Measurements from ENCODE around the gene EDEM2. TPM values are rescaled to one million over a fixed set of nuclear protein-coding genes. Genes with fewer than 3 reads are reported as not detected.

Gene EDEM2
- total RNA-seq, 1 experiment from 2014 or later, result 28.5 TPM

DNA sequence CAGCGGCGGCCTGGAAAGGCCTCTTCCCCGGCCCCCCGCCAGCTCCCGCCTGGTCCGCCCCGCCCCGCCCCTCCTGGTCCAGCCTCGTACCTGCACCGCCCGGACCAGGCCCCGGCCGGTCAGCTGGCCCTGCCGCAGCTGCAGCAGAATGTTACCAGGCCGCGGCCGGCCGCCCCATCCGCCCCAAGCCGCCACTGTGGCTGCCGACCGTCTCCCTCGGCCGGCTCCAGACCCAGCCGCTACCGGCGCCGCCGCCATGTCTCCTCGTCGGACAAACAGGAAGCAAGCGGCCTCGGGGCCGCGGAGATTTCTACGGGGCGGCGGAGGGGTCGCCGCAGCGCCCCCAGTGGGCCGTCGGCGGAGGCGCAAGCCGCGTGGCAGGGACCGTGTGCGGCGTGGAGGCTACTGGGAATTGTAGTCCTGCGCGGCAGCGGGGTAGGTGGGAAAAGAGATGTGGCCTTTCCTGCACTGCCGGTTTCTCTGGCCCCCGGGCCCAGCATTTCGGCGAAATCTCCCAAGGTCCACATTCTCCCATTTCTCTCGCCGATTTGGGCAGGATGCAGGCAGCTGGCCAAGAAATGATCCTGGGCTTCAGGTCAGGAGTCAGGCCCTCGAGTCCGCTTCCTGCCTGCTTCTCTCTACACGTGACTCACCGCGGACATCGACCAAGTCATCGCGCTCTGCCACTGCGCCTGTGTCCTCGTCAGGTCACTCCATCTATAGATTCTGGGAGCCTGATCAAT, 54.4 kb downstream of the EDEM2 start, which contains the start of gene TRPC4AP:
TSS of gene TRPC4AP (minus strand) at position 284 of the 743 bp plus-strand sequence. CDS start at position 258, 26 bp downstream.
- H2AFZ ChIP-seq (ENCODE audit: low read length), result peak within 1 kb of the TSS; percentile 97
- no peaks in the 10 kb centered on the region for H3K36me3 ChIP-seq (ENCODE audit: low read depth, low read length)
- peaks cover 49% of the 10 kb centered on the region for H3K79me2 ChIP-seq (ENCODE audit: low read length)
- H3K9ac ChIP-seq (ENCODE audit: low read length), result peak within 1 kb of the TSS; percentile 92
- peak within 1 kb of the TSS; percentile 97 for H3K4me3 ChIP-seq (ENCODE audit: low read length)
- peak within 1 kb of the TSS; percentile 65 for H3K27ac ChIP-seq (ENCODE audit: low read length)
- H3K4me2 ChIP-seq (ENCODE audit: low read length), result peak within 1 kb of the TSS; percentile 98
- peak; percentile 94 for DNase-seq
- H3K9me2 ChIP-seq (replicated peaks; ENCODE audit: low read length), result no peaks in the 10 kb centered on the region
- ChIA-PET POLR2A (ENCODE audit: unreplicated experiment) (interaction anchor here (0.6 to 0.7 kb wide), 2 partner anchors 626 to 1603 kb away, joined by 3 to 30 read pairs; no protein-coding TSS in a partner anchor), CTCF (interaction anchor here (0.7 kb wide), 2 partner anchors 54 to 287 kb away, joined by 3 to 4 read pairs; no protein-coding TSS in a partner anchor)
- no peaks in the 10 kb centered on the region for H3K27me3 ChIP-seq (ENCODE audit: low read length)
- peaks cover 7% of the 10 kb centered on the region for H3F3A ChIP-seq (ENCODE audit: low read length, unreplicated experiment)
- ATAC-seq, result peak; percentile 88
- TF ChIP-seq CTCF (conservative IDR thresholded peaks at IDR 0.05; ENCODE audit: low read depth, low read length), result peak; percentile 92
- TF ChIP-seq EZH2phosphoT487 (IDR thresholded peaks at IDR 0.05; ENCODE audit: borderline replicate concordance, low read length), result no peak
- intact Hi-C loops (cut with micrococcal nuclease), result loop anchor here (2.0 to 5.0 kb wide), 2 partner anchors 54 to 220 kb away; partner anchors contain the start of genes EDEM2 and GGT7
- peaks cover 20% of the 10 kb centered on the region for H3K4me1 ChIP-seq (ENCODE audit: insufficient read depth, low read length)
- no TSS peak for BruUV-seq (replicated peaks)
- peaks cover 12% of the 10 kb centered on the region; the same call in 1 of the 2 replicates for H4K20me1 ChIP-seq (ENCODE audit: low read length)
- H3K9me3 ChIP-seq (ENCODE audit: low read length), result no peaks in the 10 kb centered on the region

DNA sequence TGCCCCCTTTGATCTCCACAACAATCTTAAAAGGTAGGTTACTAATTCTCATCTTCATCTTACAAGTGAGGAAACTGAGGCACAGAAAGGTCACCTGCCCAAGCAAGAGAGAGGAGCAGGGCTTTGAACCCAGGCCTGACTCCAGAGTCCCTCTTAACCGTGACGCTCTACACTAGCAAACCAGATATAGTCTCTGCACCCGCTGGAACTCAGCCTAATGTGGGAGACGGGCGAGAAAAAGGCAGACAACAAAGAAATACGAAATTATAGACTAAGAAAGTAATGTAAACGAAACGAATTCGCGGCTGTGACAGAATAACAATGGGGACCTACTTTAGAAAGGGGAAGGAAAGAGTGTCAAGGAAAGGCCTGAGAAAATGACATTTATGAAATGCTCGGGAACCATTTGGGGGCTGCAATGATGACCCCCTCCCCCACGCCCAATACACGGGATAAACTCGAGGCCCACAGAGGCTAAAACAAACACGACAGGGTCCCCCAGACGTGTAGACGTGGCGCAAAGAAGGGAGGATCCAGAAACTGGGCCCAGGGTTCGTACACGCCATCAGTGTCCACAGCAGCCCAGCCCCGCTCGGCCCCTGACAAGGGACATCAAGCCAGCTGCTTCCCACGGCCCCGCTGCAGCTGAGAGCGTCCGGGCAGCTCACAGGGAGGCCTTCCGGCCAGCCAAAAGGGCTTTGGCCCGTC, 55.2 kb downstream of the EDEM2 start:
- CTCF ChIA-PET, result interaction anchor here (0.7 kb wide), 2 partner anchors 53 to 287 kb away, joined by 3 to 4 read pairs; no protein-coding TSS in a partner anchor
- Histone ChIP-seq H3K9me2 (replicated peaks; ENCODE audit: low read length) (no peaks in the 10 kb centered on the region), H3K4me3 (ENCODE audit: low read length) (peak overlapping the region; percentile 97), H3K9me3 (ENCODE audit: low read length) (no peaks in the 10 kb centered on the region), H3K79me2 (ENCODE audit: low read length) (peaks cover 56% of the 10 kb centered on the region), H3K27ac (ENCODE audit: low read length) (peak overlapping the region; percentile 65; the same call in 1 of the 2 replicates), H4K20me1 (ENCODE audit: low read length) (peaks cover 17% of the 10 kb centered on the region; the same call in 1 of the 2 replicates), H3K4me2 (ENCODE audit: low read length) (peak overlapping the region; percentile 98), H3K27me3 (ENCODE audit: low read length) (no peaks in the 10 kb centered on the region), H2AFZ (ENCODE audit: low read length) (peak overlapping the region; percentile 97), H3K9ac (ENCODE audit: low read length) (peak overlapping the region; percentile 92), H3K36me3 (ENCODE audit: low read depth, low read length) (no peaks in the 10 kb centered on the region), H3K4me1 (ENCODE audit: insufficient read depth, low read length) (peaks cover 20% of the 10 kb centered on the region), H3F3A (ENCODE audit: low read length, unreplicated experiment) (peaks cover 7% of the 10 kb centered on the region)
- intact Hi-C loops (cut with micrococcal nuclease), result loop anchor here (2.0 to 5.0 kb wide), 2 partner anchors 55 to 220 kb away; partner anchors contain the start of genes EDEM2 and GGT7
- TSS peak; percentile 66 for BruUV-seq (replicated peaks)
- POLR2A ChIA-PET (ENCODE audit: unreplicated experiment), result interaction anchor here (0.6 to 0.7 kb wide), 2 partner anchors 626 to 1602 kb away, joined by 3 to 30 read pairs; no protein-coding TSS in a partner anchor
- TF ChIP-seq EZH2 (IDR thresholded peaks at IDR 0.05; ENCODE audit: low read length, unreplicated experiment) (no peak), EZH2phosphoT487 (IDR thresholded peaks at IDR 0.05; ENCODE audit: borderline replicate concordance, low read length) (no peak), CTCF (conservative IDR thresholded peaks at IDR 0.05; ENCODE audit: low read depth, low read length) (no peak)
- peak; percentile 33 for ATAC-seq
- DNase-seq, result no peak

All from PC-3 (cell line).